K562 (cell line): Measurements from ENCODE around the gene LAMB1. TPM values are rescaled to one million over a fixed set of nuclear protein-coding genes. Genes with fewer than 3 reads are reported as not detected.
A peak's percentile ranks its signal among the peaks of the same experiment; 100 is the strongest.

Experiments used
- CHD2 ChIP-seq: IDR thresholded peaks from 2 replicates; pipeline ENCODE4 v1.6.1; 2011; ENCODE audit warnings: low read depth, low read length
- CREB3L1 ChIP-seq: fragments of 450-650 bp; IDR thresholded peaks from 2 replicates; pipeline ENCODE4 v1.6.1; 2014; ENCODE audit warnings: low read depth, mild to moderate bottlenecking, moderate library complexity, borderline replicate concordance
- EGR1 ChIP-seq: fragments of 450-650 bp; conservative IDR thresholded peaks from 2 replicates; pipeline ENCODE4 v1.6.1; 2017; ENCODE audit warnings: mild to moderate bottlenecking
- GTF2E2 ChIP-seq: fragments of 200-800 bp; sonication (Bioruptor generic); IDR thresholded peaks from 2 replicates; pipeline ENCODE4 v1.6.1; 2016; ENCODE audit warnings: missing genetic modification characterization, missing compliant biosample characterization
- GTF3C2 ChIP-seq: IDR thresholded peaks from 3 replicates; pipeline ENCODE4 v1.6.1; 2011; ENCODE audit warnings: borderline replicate concordance, mild to moderate bottlenecking, moderate library complexity; ENCODE audit not compliant: insufficient read length; ENCODE audit errors: extremely low read depth
- HIVEP1 ChIP-seq: fragments of 250-450 bp; sonication (Bioruptor Pico); IDR thresholded peaks from 2 replicates; pipeline ENCODE4 v1.4.0; 2020; ENCODE audit warnings: mild to moderate bottlenecking
- HNRNPL ChIP-seq: fragments of 200-400 bp; formaldehyde crosslinking; IDR thresholded peaks from 2 replicates; pipeline ENCODE4 v1.6.1; 2017; ENCODE audit warnings: low read depth, mild to moderate bottlenecking, low read length
- NEUROD1 ChIP-seq: fragments of 150-350 bp; IDR thresholded peaks from 2 replicates; pipeline ENCODE4 v1.6.1; 2014; ENCODE audit warnings: borderline replicate concordance, low read length, low read depth; ENCODE audit not compliant: partially characterized antibody
- PHF20 ChIP-seq: fragments of 450-650 bp; IDR thresholded peaks from 2 replicates; pipeline ENCODE4 v1.6.1; 2018; ENCODE audit not compliant: partially characterized antibody
- SIX5 ChIP-seq, 2 experiments: IDR thresholded peaks; 2 replicates each; pipeline ENCODE4 v1.6.1; 2011; ENCODE audit warnings: low read length in 2 of 2, borderline replicate concordance in 1 of 2, low read depth in 1 of 2, mild to moderate bottlenecking in 1 of 2, moderate library complexity in 1 of 2; ENCODE audit not compliant: insufficient read depth in 1 of 2
- SRF ChIP-seq, 2 experiments: fragments of 250-450, 450-650 bp in 1 of 2; sonication (Bioruptor Pico) in 1 of 2; sonication (generic) in 1 of 2; formaldehyde crosslinking; IDR thresholded peaks; 2 replicates each; pipeline versions ENCODE4 v1.5.0 to v1.5.1; 2020 to 2022; ENCODE audit warnings: mild to moderate bottlenecking in 1 of 2, missing genetic modification reagents in 1 of 2
- TOE1 ChIP-seq, 2 experiments: fragments of 450-650 bp in 1 of 2; sonication (generic) in 1 of 2; formaldehyde crosslinking in 1 of 2; IDR thresholded peaks; 2 replicates each; pipeline versions ENCODE4 v1.7.1 to v1.8.0; 2016 to 2022; ENCODE audit warnings: borderline replicate concordance in 2 of 2, mild to moderate bottlenecking in 2 of 2, antibody characterized with exemption in 1 of 2, inconsistent platforms in 1 of 2, low read depth in 1 of 2, missing genetic modification reagents in 1 of 2, moderate library complexity in 1 of 2
- ZBTB33 ChIP-seq: sonication (generic); formaldehyde crosslinking; IDR thresholded peaks from 2 replicates; pipeline ENCODE4 v1.8.1; 2023; ENCODE audit warnings: mild to moderate bottlenecking, missing genetic modification reagents
- polyA plus RNA-seq, 8 experiments: library from polyadenylated mRNA; depleted of rRNA in 4 of 8; stranded (reverse) in 5 of 8; unstranded in 3 of 8; fragments of >200 nt; fragmentation: Nextera tagmentation in 2 of 8; fragmentation: Illumina TruSeq in 1 of 8; extraction: Ambion mirVana in 2 of 8; extraction: Trizol in 1 of 8; gene quantifications; 2 replicates each; pipeline versions ENCODE4 v1.2.1 to v1.2.3, GENCODE V29; 2011 to 2014; ENCODE audit warnings: inconsistent platforms in 1 of 8, missing spikeins in 1 of 8
- total RNA-seq, 7 experiments: library from RNA; depleted of rRNA in 6 of 7; stranded (reverse); fragments of >200 nt in 6 of 7; fragmentation: Illumina TruSeq in 2 of 7; extraction: Trizol in 2 of 7; gene quantifications; 2 replicates each; pipeline versions ENCODE4 v1.2.1 to v1.2.3, GENCODE V29; 2011 to 2021; ENCODE audit warnings: low replicate concordance in 1 of 7
- TF ChIP-seq, protein P1 (sequence below): fragments of 200-800 bp; sonication (Bioruptor generic); IDR thresholded peaks from 2 replicates; pipeline ENCODE4 v1.6.1; 2017; ENCODE audit warnings: missing genetic modification characterization, missing compliant biosample characterization
- TF ChIP-seq, protein P2 (sequence below): sonication (generic); formaldehyde crosslinking; IDR thresholded peaks from 2 replicates; pipeline ENCODE4 v1.8.0; 2022; ENCODE audit warnings: mild to moderate bottlenecking, low read depth, missing genetic modification reagents

The LAMB1 gene
- total and polyA plus RNA-seq, 9 of the 15 experiments (the other 6 are each of a cell fraction or from before 2014, with no cell fraction given), result 6.0 to 17.7 (median 12.3) TPM

DNA sequence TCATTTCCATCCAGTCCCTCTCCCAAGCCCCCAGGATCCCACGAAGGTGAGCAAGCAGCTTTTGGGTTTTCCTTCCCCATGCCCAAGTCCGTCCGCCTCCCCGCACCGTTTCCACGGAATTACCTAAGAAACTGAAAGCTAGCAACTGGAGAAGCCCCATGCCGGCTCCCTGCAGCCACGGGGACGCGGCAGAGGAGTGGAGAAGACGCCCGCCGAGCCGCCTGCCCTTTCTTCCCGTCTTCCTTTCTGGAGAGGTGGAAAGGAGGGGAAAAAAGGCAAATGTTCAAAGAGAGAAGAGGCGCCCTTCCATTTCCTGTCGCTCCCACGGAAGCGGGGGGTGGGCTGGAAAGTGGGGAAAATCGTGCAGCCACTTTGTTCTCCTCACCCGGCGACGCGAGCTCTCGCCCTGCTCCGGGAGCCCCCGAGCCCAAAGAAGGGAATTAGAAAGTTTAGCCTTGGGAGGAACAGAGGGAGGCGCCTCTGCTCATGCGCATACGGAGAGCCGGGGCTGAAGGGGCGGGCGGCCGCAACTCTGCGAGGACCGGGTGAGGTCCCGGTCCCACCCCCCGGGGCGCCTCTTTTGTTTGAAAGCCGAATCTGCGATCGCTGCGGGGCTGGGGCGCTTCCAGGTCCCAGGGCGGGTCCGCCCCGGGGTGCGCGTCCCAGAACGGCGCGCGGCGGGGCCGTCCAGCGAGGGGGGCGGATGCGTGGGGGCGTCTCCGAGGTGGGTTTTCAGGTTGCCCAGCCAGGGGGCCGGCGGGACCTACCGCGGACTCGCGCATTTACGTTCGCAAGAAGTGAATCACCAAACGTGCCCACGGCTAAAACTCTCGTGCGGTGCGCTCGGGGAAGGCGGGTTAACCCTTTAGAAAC lies at the start of gene LAMB1 (continued):
- no peak for TF ChIP-seq SIX5 (IDR thresholded peaks at IDR 0.05; ENCODE audit: borderline replicate concordance in 1 of 2, insufficient read depth in 1 of 2, low read depth in 1 of 2, low read length in 2 of 2)
- TF ChIP-seq GTF2E2, result no peak
- TF ChIP-seq, protein P1, sequence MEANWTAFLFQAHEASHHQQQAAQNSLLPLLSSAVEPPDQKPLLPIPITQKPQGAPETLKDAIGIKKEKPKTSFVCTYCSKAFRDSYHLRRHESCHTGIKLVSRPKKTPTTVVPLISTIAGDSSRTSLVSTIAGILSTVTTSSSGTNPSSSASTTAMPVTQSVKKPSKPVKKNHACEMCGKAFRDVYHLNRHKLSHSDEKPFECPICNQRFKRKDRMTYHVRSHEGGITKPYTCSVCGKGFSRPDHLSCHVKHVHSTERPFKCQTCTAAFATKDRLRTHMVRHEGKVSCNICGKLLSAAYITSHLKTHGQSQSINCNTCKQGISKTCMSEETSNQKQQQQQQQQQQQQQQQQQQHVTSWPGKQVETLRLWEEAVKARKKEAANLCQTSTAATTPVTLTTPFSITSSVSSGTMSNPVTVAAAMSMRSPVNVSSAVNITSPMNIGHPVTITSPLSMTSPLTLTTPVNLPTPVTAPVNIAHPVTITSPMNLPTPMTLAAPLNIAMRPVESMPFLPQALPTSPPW (CRISPR knock-in tag), result 0 out of 2 replicates have a peak, but pooled peaks have one; percentile 50
- no peak for TF ChIP-seq CHD2
- TF ChIP-seq HIVEP1, result no peak
- TF ChIP-seq PHF20, result no peak
- TF ChIP-seq SRF (CRISPR knock-in tag; IDR thresholded peaks at IDR 0.05), result peak in 1 of 2 experiments; percentile 35; a peak in 1 of 4 replicates
- TF ChIP-seq CREB3L1, result no peak; the same call in 1 of the 2 replicates
- TF ChIP-seq NEUROD1, result no peak
- TF ChIP-seq EGR1, result peak; percentile 69
- TF ChIP-seq HNRNPL, result no peak
- TF ChIP-seq ZBTB33, result no peak
- TF ChIP-seq TOE1 (IDR thresholded peaks at IDR 0.05; ENCODE audit: borderline replicate concordance), result no peak
- TF ChIP-seq TOE1 (CRISPR knock-in tag; IDR thresholded peaks at IDR 0.05; ENCODE audit: borderline replicate concordance, low read depth), result no peak
- no peak for TF ChIP-seq GTF3C2
- TF ChIP-seq, protein P2, sequence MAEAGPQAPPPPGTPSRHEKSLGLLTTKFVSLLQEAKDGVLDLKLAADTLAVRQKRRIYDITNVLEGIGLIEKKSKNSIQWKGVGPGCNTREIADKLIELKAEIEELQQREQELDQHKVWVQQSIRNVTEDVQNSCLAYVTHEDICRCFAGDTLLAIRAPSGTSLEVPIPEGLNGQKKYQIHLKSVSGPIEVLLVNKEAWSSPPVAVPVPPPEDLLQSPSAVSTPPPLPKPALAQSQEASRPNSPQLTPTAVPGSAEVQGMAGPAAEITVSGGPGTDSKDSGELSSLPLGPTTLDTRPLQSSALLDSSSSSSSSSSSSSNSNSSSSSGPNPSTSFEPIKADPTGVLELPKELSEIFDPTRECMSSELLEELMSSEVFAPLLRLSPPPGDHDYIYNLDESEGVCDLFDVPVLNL (CRISPR knock-in tag), result no peak
